Suprapubic skin (tissue), 4 donors: Measurements from ENCODE around the gene POU2AF1. TPM values are rescaled to one million over a fixed set of nuclear protein-coding genes. Genes with fewer than 3 reads are reported as not detected.

ENCODE experiments used
- DNase-seq, 2 donors: peaks; one replicate each; pipeline ENCODE4 v3.0.0-alpha.2; 2019; ENCODE audit warnings: low spot score in 2 of 2
- H3K27ac ChIP-seq: fragments of 200-600 bp; sonication (generic); one replicate; pipeline ENCODE4 v1.5.1; 2019
- H3K27me3 ChIP-seq: fragments of 200-600 bp; sonication (generic); one replicate; pipeline ENCODE4 v1.5.1; 2019
- H3K36me3 ChIP-seq: fragments of 200-600 bp; sonication (generic); one replicate; pipeline ENCODE4 v1.5.1; 2019
- H3K4me1 ChIP-seq: fragments of 200-600 bp; sonication (generic); one replicate; pipeline ENCODE4 v1.5.1; 2019
- H3K4me3 ChIP-seq: fragments of 200-600 bp; sonication (generic); one replicate; pipeline ENCODE4 v1.5.1; 2019; ENCODE audit warnings: mild to moderate bottlenecking
- H3K9me3 ChIP-seq: fragments of 200-600 bp; sonication (generic); one replicate; pipeline ENCODE4 v1.5.1; 2019
- EP300 ChIP-seq: sonication (generic); formaldehyde crosslinking; IDR thresholded peaks from one replicate; pipeline ENCODE4 v1.6.1; 2017; ENCODE audit warnings: antibody characterized with exemption
- POLR2A ChIP-seq, 2 donors: fragments of 450-650 bp; IDR thresholded peaks; one replicate each; pipeline ENCODE4 v1.6.1; 2017; ENCODE audit warnings: antibody characterized with exemption in 2 of 2, mild to moderate bottlenecking in 2 of 2, moderate library complexity in 2 of 2
- POLR2AphosphoS5 ChIP-seq, 3 donors: sonication (generic); formaldehyde crosslinking; IDR thresholded peaks; one replicate each; pipeline ENCODE4 v1.6.1; 2017; ENCODE audit warnings: antibody characterized with exemption in 3 of 3
- WGBS: methylation state at CpG from one replicate; pipeline ENCODE4 v1.1.5; 2018; 5-methylcytosine and 5-hydroxymethylcytosine counted together
- total RNA-seq, 4 donors: library from RNA; depleted of rRNA; stranded (reverse); fragments of >200 nt; gene quantifications; one replicate each; pipeline ENCODE4 v1.1.0, GENCODE V29; 2016
- TF ChIP-seq, protein P1 (sequence below), 2 donors: fragments of 200-600 bp in 1 of 2; fragments of 450-650 bp in 1 of 2; sonication (generic) in 1 of 2; IDR thresholded peaks; one replicate each; pipeline ENCODE4 v1.5.1; 2016 to 2019; ENCODE audit warnings: antibody characterized with exemption in 2 of 2, mild to moderate bottlenecking in 1 of 2, moderate library complexity in 1 of 2

Gene POU2AF1
- not detected for total RNA-seq

DNA sequence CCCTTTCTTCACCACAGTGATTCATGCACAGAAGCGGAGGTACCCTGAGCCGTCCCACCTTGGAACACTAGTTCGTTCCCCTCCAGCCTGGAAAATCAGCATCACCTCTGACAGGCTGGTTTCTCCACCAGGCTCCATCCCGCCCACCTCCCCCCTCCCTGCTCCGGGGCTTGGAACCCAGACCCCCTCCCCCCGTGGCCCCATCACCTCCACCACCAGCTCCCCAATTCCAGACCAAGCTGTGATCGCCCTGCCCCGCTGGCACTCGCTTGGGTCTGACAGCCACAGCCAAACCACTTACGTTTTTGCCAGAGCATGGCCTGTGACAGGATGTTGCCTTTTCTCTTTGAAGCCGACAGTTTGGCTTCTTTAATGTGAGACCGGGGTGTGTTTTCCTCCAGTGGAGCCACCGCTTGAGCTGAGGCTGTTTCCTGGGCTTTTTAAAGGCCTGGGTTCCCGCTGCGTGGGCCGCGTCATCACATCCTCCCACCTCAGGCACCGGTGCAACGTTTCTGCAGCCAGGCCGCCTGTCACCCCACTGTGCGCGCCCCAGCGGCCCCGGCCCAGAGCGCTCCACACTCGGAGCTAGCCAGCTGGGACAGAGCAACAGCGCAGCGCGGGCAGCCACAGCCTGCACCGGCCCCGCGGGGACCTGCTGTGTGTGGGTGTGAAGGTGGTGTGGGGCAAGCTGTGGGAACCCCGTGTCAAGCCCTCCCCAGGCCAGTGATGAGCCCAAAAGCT, at the start of gene POU2AF1:
Gene POU2AF1, minus strand, starts transcription at position 415 of the 741 bp plus-strand sequence. Its CDS starts 98 bp downstream, at position 317.
- Histone ChIP-seq H3K36me3 (no peaks in the 10 kb centered on the region), H3K27ac (peak within 1 kb of the TSS; percentile 68), H3K27me3 (no peaks in the 10 kb centered on the region), H3K4me1 (peaks cover 15% of the 10 kb centered on the region), H3K4me3 (peak within 1 kb of the TSS; percentile 22), H3K9me3 (no peaks in the 10 kb centered on the region)
- peak in 1 of 2 donors; percentile 70 for DNase-seq
- WGBS: 17% methylated on average over 11 of the region's 33 CpGs
- TF ChIP-seq POLR2A (IDR thresholded peaks at IDR 0.05): no peak
- no peak for TF ChIP-seq POLR2AphosphoS5 (IDR thresholded peaks at IDR 0.05)
- no peak for TF ChIP-seq EP300
- TF ChIP-seq, protein P1, sequence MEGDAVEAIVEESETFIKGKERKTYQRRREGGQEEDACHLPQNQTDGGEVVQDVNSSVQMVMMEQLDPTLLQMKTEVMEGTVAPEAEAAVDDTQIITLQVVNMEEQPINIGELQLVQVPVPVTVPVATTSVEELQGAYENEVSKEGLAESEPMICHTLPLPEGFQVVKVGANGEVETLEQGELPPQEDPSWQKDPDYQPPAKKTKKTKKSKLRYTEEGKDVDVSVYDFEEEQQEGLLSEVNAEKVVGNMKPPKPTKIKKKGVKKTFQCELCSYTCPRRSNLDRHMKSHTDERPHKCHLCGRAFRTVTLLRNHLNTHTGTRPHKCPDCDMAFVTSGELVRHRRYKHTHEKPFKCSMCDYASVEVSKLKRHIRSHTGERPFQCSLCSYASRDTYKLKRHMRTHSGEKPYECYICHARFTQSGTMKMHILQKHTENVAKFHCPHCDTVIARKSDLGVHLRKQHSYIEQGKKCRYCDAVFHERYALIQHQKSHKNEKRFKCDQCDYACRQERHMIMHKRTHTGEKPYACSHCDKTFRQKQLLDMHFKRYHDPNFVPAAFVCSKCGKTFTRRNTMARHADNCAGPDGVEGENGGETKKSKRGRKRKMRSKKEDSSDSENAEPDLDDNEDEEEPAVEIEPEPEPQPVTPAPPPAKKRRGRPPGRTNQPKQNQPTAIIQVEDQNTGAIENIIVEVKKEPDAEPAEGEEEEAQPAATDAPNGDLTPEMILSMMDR (IDR thresholded peaks at IDR 0.05): no peak

DNA sequence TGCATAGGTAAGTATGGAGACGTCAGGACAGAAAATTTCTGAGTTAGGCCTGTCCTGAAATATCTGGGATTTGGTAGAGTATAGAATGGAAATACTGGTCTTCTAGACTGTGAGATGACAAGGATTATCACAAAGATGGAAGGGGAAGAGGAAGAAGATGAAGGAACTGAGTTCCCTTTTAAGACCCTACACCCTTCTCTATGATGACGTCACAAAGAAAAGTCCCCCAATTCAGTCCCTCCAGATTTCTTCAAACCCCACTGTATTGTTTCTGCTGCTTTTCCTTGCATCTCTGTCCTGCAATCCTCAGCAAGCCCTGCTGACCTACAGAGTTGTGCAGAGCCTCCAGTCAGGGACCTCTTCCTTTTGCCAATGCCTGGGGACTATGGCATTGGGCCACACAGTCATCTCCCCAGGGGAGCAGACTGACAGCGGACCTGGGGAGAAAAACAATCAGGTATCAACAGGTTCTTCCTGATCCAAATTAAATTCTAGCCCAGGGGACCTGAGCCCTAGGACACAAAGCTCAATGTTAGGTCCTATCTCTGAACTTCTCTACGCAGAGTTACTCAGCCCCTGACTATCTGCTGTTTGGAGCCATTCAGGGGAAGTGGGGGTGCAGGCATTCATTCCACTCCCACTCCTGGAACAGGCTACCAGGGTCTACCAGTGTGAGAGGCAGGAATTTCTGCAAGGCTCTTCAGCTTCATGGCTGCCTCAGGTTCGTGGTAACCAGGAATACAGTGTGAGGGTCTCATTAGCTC, 49.2 kb upstream of the POU2AF1 start:
- Histone ChIP-seq H3K36me3 (no peaks in the 10 kb centered on the region), H3K4me3 (no peak overlapping the region), H3K27me3 (no peaks in the 10 kb centered on the region), H3K27ac (no peak overlapping the region), H3K9me3 (no peaks in the 10 kb centered on the region), H3K4me1 (peaks cover 19% of the 10 kb centered on the region)
- WGBS: 83% methylated on average over 5 of the region's 5 CpGs
- TF ChIP-seq, protein P1 (IDR thresholded peaks at IDR 0.05): no peak
- DNase-seq: peak in 1 of 2 donors; percentile 56

DNA sequence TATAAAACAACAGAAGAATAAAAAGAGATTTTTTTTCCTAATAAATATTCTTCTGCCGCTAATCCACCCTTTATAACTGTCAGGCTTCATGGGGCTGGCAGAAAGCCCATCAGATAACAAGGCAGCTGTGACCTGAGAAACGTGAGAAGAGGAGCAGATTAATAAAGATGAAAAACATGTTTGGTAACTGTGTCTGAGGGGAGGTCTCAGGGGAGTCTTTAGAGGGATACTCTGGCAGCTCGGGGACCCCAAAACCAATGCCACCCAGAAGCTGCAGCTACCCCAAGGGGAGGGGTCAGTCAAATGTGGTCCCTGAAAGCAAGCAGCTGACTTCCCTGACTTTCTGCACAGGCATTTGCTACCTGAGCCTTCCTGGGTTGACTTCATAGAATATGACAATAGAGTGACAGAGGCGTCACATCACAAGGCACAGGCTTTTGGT, 48.4 kb upstream of the POU2AF1 start:
- H3K4me1 ChIP-seq: peaks cover 19% of the 10 kb centered on the region
- H3K27me3 ChIP-seq: no peaks in the 10 kb centered on the region
- TF ChIP-seq, protein P1 (IDR thresholded peaks at IDR 0.05): no peak
- TF ChIP-seq EP300 (no peak), POLR2A (IDR thresholded peaks at IDR 0.05) (no peak), POLR2AphosphoS5 (IDR thresholded peaks at IDR 0.05) (no peak)
- WGBS: 40% methylated on average over 4 of the region's 4 CpGs
- no peak overlapping the region for H3K27ac ChIP-seq
- DNase-seq: no peak
- H3K36me3 ChIP-seq: no peaks in the 10 kb centered on the region
- no peak overlapping the region for H3K4me3 ChIP-seq
- H3K9me3 ChIP-seq: no peaks in the 10 kb centered on the region

DNA sequence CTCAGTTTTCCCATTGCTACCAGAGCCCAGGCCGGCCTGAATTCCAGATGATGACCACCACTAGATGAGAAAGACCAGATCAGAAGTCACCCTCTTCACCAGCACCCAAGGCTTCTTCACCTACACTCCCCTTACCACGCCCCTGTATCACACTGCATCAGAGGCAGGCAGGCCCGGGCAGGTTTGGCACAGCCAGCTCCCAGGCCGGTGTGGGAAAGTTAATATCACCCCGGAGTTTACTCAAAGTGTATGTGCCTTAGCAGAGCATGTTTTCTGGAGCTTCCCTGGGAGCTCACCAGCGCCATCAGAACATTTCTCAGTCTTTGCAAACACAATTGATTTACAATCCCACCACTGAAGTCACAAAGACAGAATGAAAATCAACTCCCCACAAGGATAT, 47.5 kb upstream of the POU2AF1 start:
- DNase-seq: no peak
- WGBS: 69% methylated on average over 6 of the region's 6 CpGs
- Histone ChIP-seq H3K27me3 (no peaks in the 10 kb centered on the region), H3K4me3 (no peak overlapping the region), H3K9me3 (no peaks in the 10 kb centered on the region), H3K27ac (no peak overlapping the region), H3K4me1 (peaks cover 19% of the 10 kb centered on the region), H3K36me3 (no peaks in the 10 kb centered on the region)
- TF ChIP-seq EP300: no peak
- TF ChIP-seq POLR2A (IDR thresholded peaks at IDR 0.05): no peak
- TF ChIP-seq POLR2AphosphoS5 (IDR thresholded peaks at IDR 0.05): no peak
- TF ChIP-seq, protein P1 (IDR thresholded peaks at IDR 0.05): no peak

DNA sequence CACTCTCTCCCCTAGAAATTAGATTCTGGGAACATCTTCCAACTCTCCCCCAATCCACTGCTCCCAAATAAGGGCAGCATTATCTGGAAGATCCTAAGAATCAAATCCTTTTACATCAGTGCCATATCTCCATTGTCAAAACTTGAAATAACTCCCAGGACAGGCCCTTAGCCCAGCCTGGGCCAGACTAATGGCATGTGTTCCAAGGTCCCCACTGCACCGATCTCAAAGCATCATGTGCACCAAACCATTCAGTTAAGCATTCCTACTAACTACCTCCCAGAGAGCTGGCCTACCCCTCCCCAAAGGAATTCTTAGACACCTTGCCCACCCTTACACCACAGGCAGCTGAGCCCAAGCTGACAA, 44.2 kb upstream of the POU2AF1 start:
- peaks cover 37% of the 10 kb centered on the region for H3K4me1 ChIP-seq
- TF ChIP-seq POLR2A (IDR thresholded peaks at IDR 0.05) (no peak), POLR2AphosphoS5 (IDR thresholded peaks at IDR 0.05) (no peak), EP300 (no peak)
- TF ChIP-seq, protein P1 (IDR thresholded peaks at IDR 0.05): no peak
- DNase-seq: no peak
- 83% methylated on average over 1 of the region's 1 CpG for WGBS
- H3K9me3 ChIP-seq: no peaks in the 10 kb centered on the region
- no peaks in the 10 kb centered on the region for H3K36me3 ChIP-seq
- H3K27ac ChIP-seq: no peak overlapping the region
- H3K27me3 ChIP-seq: no peaks in the 10 kb centered on the region
- no peak overlapping the region for H3K4me3 ChIP-seq
